A673 (cell line): ENCODE results near the gene CD37. TPM values are rescaled to one million over a fixed set of nuclear protein-coding genes. Genes with fewer than 3 reads are reported as not detected.

Experiments used
- BruUV-seq: library from RNA; stranded (reverse); fragments of 400-500 nt; replicated peaks from 2 replicates; lab custom pipeline; 2021; lab: Mats Ljungman, UMichigan
- CTCF ChIA-PET: fragments of 300-600 bp; sonication (Branson Sonifier 250); formaldehyde crosslinking; loops from one replicate; lab custom pipeline; 2022; ENCODE audit warnings: antibody characterized with exemption; lab: Charles Lee
- POLR2A ChIA-PET: fragments of 300-600 bp; sonication (Branson Sonifier 250); formaldehyde crosslinking; loops from one replicate; lab custom pipeline; 2022; ENCODE audit warnings: antibody characterized with exemption; ENCODE audit not compliant: low non-redundant PET; lab: Charles Lee
- DNase-seq: peaks from one replicate; pipeline ENCODE4 v3.0.0-alpha.2; 2015; ENCODE audit warnings: low spot score
- H3K27ac ChIP-seq: fragments of 200-600 bp; sonication (generic); 2 replicates; pipeline ENCODE4 v1.5.1; 2016; ENCODE audit warnings: mixed run types, low read depth, mild to moderate bottlenecking, mixed read lengths, antibody characterized with exemption, low read length; ENCODE audit not compliant: poor library complexity, severe bottlenecking
- H3K27me3 ChIP-seq: fragments of 200-600 bp; sonication (generic); replicated peaks from 2 replicates; pipeline ENCODE4 v1.6.1; 2017; ENCODE audit warnings: mixed run types, low read depth, mild to moderate bottlenecking, mixed read lengths, antibody characterized with exemption, low read length; ENCODE audit not compliant: insufficient read depth, poor library complexity
- H3K36me3 ChIP-seq: fragments of 200-600 bp; sonication (generic); 2 replicates; pipeline ENCODE4 v1.6.1; 2016; ENCODE audit warnings: mixed run types, mild to moderate bottlenecking, mixed read lengths, antibody characterized with exemption, low read length; ENCODE audit not compliant: insufficient read depth, poor library complexity, severe bottlenecking
- H3K4me1 ChIP-seq: fragments of 200-600 bp; sonication (generic); 2 replicates; pipeline ENCODE4 v1.6.1; 2017; ENCODE audit warnings: mixed run types, mild to moderate bottlenecking, mixed read lengths, antibody characterized with exemption, low read length; ENCODE audit not compliant: insufficient read depth, poor library complexity, severe bottlenecking
- H3K4me3 ChIP-seq: fragments of 200-600 bp; sonication (generic); 2 replicates; pipeline ENCODE4 v1.5.1; 2016; ENCODE audit warnings: low read depth, mixed run types, mild to moderate bottlenecking, mixed read lengths, low read length; ENCODE audit not compliant: poor library complexity, severe bottlenecking
- H3K9me3 ChIP-seq: fragments of 200-600 bp; sonication (generic); 2 replicates; pipeline ENCODE4 v1.6.1; 2016; ENCODE audit warnings: mixed run types, low read depth, mild to moderate bottlenecking, mixed read lengths, antibody characterized with exemption, low read length; ENCODE audit not compliant: poor library complexity, severe bottlenecking
- EZH2 ChIP-seq: fragments of 200-600 bp; sonication (generic); IDR thresholded peaks from 2 replicates; pipeline ENCODE4 v1.6.1; 2017; ENCODE audit warnings: borderline replicate concordance, low read depth, mild to moderate bottlenecking, mixed read lengths, antibody characterized with exemption, low read length; ENCODE audit not compliant: poor library complexity, severe bottlenecking
- intact Hi-C: fragments of 100-400 bp; cut with micrococcal nuclease; formaldehyde crosslinking; loops from one replicate; pipeline ENCODE4 v1.10.0; 2022; ENCODE audit not compliant: unreplicated experiment
- total RNA-seq: library from RNA; stranded (reverse); gene quantifications from 2 replicates; pipeline ENCODE4 v1.2.3, GENCODE V29; 2021
- TF ChIP-seq, protein P1 (sequence below): fragments of 300-800, 200-600 bp; sonication (generic); conservative IDR thresholded peaks from 2 replicates; pipeline ENCODE4 v1.5.1; 2017; ENCODE audit warnings: low read depth, mild to moderate bottlenecking, antibody characterized with exemption, low read length, moderate library complexity, mixed read lengths

CD37 gene
- total RNA-seq, 1 experiment from 2014 or later, result not detected

DNA sequence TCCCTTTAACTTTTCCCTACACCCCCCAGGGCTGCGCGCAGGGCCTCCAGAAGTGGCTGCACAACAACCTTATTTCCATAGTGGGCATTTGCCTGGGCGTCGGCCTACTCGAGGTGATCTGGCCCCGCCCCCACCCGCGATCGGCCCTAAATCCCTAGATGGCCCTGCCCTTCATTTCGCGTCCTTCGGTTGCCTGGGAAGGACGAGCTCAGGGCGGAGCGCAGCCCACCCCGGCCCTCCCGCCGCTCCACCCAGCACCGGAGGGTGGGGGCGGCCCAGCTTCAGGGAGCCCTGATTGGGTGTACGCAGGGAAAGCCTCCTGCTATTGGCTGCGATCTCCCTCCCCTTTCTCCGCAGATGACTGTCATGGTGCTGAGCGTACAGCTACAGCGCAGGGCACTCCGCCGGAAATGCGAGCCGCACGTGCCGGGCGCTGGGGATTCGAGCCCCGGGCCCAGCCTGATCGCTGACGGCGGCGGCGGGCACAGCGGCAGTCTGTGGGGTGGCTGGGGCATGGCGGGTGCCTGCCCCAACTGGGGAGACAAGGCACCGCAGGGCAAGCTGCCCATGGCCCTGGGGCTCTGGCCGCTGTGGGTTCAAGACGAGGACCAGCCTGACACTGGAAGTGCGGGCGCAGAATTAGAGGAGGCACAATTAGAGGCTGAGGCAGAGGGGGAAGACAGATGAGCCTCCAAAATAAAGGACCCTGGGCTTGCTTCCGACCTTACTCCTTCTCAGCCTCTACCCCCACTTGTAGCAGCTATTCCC lies 4.3 kb downstream of the CD37 start:
- Histone ChIP-seq H3K36me3 (peaks cover 32% of the 10 kb centered on the region), H3K27me3 (no peaks in the 10 kb centered on the region), H3K4me3 (peak overlapping the region; percentile 31), H3K27ac (peak overlapping the region; percentile 80), H3K9me3 (no peaks in the 10 kb centered on the region), H3K4me1 (peaks cover 29% of the 10 kb centered on the region)
- intact Hi-C loops, result no loop called here
- DNase-seq, result peak; percentile 97
- POLR2A ChIA-PET, result interaction anchor here (0.6 to 0.7 kb wide), 3 partner anchors 23 to 111 kb away, joined by 4 to 7 read pairs (median 5); partner anchors contain the start of gene TEAD2
- CTCF ChIA-PET, result interaction anchor here (0.9 kb wide), 1 partner anchor 12 kb away, joined by 4 read pairs; no protein-coding TSS in a partner anchor
- TF ChIP-seq EZH2, result no peak
- TF ChIP-seq, protein P1, sequence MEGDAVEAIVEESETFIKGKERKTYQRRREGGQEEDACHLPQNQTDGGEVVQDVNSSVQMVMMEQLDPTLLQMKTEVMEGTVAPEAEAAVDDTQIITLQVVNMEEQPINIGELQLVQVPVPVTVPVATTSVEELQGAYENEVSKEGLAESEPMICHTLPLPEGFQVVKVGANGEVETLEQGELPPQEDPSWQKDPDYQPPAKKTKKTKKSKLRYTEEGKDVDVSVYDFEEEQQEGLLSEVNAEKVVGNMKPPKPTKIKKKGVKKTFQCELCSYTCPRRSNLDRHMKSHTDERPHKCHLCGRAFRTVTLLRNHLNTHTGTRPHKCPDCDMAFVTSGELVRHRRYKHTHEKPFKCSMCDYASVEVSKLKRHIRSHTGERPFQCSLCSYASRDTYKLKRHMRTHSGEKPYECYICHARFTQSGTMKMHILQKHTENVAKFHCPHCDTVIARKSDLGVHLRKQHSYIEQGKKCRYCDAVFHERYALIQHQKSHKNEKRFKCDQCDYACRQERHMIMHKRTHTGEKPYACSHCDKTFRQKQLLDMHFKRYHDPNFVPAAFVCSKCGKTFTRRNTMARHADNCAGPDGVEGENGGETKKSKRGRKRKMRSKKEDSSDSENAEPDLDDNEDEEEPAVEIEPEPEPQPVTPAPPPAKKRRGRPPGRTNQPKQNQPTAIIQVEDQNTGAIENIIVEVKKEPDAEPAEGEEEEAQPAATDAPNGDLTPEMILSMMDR, result no peak
- BruUV-seq, result no TSS peak

DNA sequence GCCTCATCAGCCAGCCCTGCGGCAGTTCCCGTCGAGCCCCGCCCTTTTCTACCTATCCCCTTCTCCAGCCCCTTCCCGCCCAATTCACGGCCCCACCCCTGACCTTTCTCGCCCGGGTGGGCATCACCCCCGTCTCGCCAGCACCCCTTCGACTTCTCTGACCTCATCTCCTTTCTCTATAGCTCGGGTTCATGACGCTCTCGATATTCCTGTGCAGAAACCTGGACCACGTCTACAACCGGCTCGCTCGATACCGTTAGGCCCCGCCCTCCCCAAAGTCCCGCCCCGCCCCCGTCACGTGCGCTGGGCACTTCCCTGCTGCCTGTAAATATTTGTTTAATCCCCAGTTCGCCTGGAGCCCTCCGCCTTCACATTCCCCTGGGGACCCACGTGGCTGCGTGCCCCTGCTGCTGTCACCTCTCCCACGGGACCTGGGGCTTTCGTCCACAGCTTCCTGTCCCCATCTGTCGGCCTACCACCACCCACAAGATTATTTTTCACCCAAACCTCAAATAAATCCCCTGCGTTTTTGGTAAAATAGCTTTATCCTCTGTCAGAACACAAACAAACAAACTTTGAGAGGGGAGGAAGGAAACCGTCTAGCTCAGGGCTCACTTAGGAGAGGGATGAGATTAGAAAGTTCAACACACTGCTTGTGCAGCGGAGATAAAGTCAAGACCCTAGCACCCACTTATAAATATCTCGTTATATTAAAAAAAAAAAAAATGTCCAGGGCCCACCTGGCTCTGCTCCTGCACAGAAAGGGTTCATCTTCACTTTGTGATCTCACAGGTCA lies 5.1 kb downstream of the CD37 start:
- TF ChIP-seq, protein P1, result no peak
- TF ChIP-seq EZH2, result no peak
- ChIA-PET CTCF (interaction anchor here (0.7 kb wide), 1 partner anchor 23 kb away, joined by 8 read pairs; no protein-coding TSS in a partner anchor), POLR2A (no interaction called here)
- Histone ChIP-seq H3K4me1 (peaks cover 29% of the 10 kb centered on the region), H3K9me3 (no peaks in the 10 kb centered on the region), H3K27ac (peak overlapping the region; percentile 83), H3K27me3 (no peaks in the 10 kb centered on the region), H3K36me3 (peaks cover 40% of the 10 kb centered on the region), H3K4me3 (no peak overlapping the region)
- DNase-seq, result peak; percentile 93
- intact Hi-C loops, result no loop called here
- no TSS peak for BruUV-seq

GRCh38 chr19:49340865-49341718 lies 5.9 kb downstream of the CD37 start:
- POLR2A ChIA-PET, result no interaction called here
- intact Hi-C loops, result no loop called here
- Histone ChIP-seq H3K27me3 (no peaks in the 10 kb centered on the region), H3K27ac (peak overlapping the region; percentile 83), H3K4me3 (no peak overlapping the region), H3K9me3 (no peaks in the 10 kb centered on the region), H3K36me3 (peaks cover 46% of the 10 kb centered on the region), H3K4me1 (peaks cover 29% of the 10 kb centered on the region)
- TSS peak; percentile 64 for BruUV-seq
- TF ChIP-seq, protein P1, result no peak
- no peak for TF ChIP-seq EZH2
- CTCF ChIA-PET, result no interaction called here
- DNase-seq, result no peak
